K562 (cell line): Measurements from ENCODE around the gene ETNK2. TPM values are rescaled to one million over a fixed set of nuclear protein-coding genes. Genes with fewer than 3 reads are reported as not detected.
A peak's percentile ranks its signal among the peaks of the same experiment; 100 is the strongest.

Experiments used
- ARNT ChIP-seq, 2 experiments: fragments of 450-650 bp; IDR thresholded peaks; 2 replicates each; pipeline ENCODE4 v1.6.1; 2016; ENCODE audit warnings: mild to moderate bottlenecking in 1 of 2
- CBFA2T3 ChIP-seq: fragments of 450-650 bp; IDR thresholded peaks from 2 replicates; pipeline ENCODE4 v1.6.1; 2017
- CBX1 ChIP-seq: sonication (generic); IDR thresholded peaks from 2 replicates; pipeline ENCODE4 v1.6.1; 2016; ENCODE audit warnings: antibody characterized with exemption, low read depth, mild to moderate bottlenecking
- CHD4 ChIP-seq: fragments of 200-600 bp; sonication (generic); IDR thresholded peaks from 3 replicates; pipeline ENCODE4 v1.6.1; 2012; ENCODE audit warnings: low read depth, mild to moderate bottlenecking, mixed read lengths, low read length, inconsistent platforms; ENCODE audit not compliant: insufficient read depth, insufficient replicate concordance, poor library complexity, severe bottlenecking
- FOXJ3 ChIP-seq: sonication (generic); formaldehyde crosslinking; IDR thresholded peaks from 2 replicates; pipeline ENCODE4 v1.4.0; 2020; ENCODE audit warnings: mild to moderate bottlenecking, missing genetic modification reagents
- HDAC6 ChIP-seq: IDR thresholded peaks from 2 replicates; pipeline ENCODE4 v1.6.1; 2012; ENCODE audit warnings: low read depth, mild to moderate bottlenecking, control low read depth, inconsistent platforms, low read length, moderate library complexity
- L3MBTL2 ChIP-seq: fragments of 450-650 bp; IDR thresholded peaks from 2 replicates; pipeline ENCODE4 v1.6.1; 2016; ENCODE audit warnings: mild to moderate bottlenecking, moderate library complexity
- MAFF ChIP-seq: IDR thresholded peaks from 2 replicates; pipeline ENCODE4 v1.6.1; 2012; ENCODE audit warnings: low read length, improper control_type of control experiment
- MAFK ChIP-seq: IDR thresholded peaks from 2 replicates; pipeline ENCODE4 v1.6.1; 2011; ENCODE audit warnings: low read length, improper control_type of control experiment
- MTF1 ChIP-seq: fragments of 250-450 bp; sonication (Bioruptor Pico); IDR thresholded peaks from 2 replicates; pipeline ENCODE4 v1.9.0; 2021; ENCODE audit warnings: moderate library complexity, mild to moderate bottlenecking, inconsistent platforms, borderline replicate concordance
- NCOA1 ChIP-seq: fragments of 450-650 bp; IDR thresholded peaks from 2 replicates; pipeline ENCODE4 v1.6.1; 2016; ENCODE audit warnings: low read depth
- NFYB ChIP-seq: IDR thresholded peaks from 2 replicates; pipeline ENCODE4 v1.6.1; 2011; ENCODE audit warnings: mild to moderate bottlenecking, moderate library complexity; ENCODE audit not compliant: insufficient read length; ENCODE audit errors: extremely low read depth
- RBM14 ChIP-seq: fragments of 200-400 bp; formaldehyde crosslinking; IDR thresholded peaks from 2 replicates; pipeline ENCODE4 v1.6.1; 2018; ENCODE audit warnings: low read depth, mild to moderate bottlenecking, low read length, moderate library complexity, borderline replicate concordance; ENCODE audit not compliant: insufficient read depth
- RNF2 ChIP-seq: sonication (generic); IDR thresholded peaks from 2 replicates; pipeline ENCODE4 v1.6.1; 2016
- SP1 ChIP-seq: sonication (generic); formaldehyde crosslinking; IDR thresholded peaks from 2 replicates; pipeline ENCODE4 v1.8.1; 2022; ENCODE audit warnings: mild to moderate bottlenecking, missing genetic modification reagents
- SREBF1 ChIP-seq: fragments of 150-350 bp; IDR thresholded peaks from 2 replicates; pipeline ENCODE4 v1.6.1; 2014; ENCODE audit warnings: antibody characterized with exemption, low read depth, low read length, borderline replicate concordance
- THRAP3 ChIP-seq: fragments of 450-650 bp; IDR thresholded peaks from 2 replicates; pipeline ENCODE4 v1.6.1; 2016; ENCODE audit warnings: mild to moderate bottlenecking, inconsistent platforms, borderline replicate concordance
- YY1 ChIP-seq, 3 experiments: IDR thresholded peaks; 2 replicates each; pipeline ENCODE4 v1.6.1; 2011; ENCODE audit warnings: low read length in 2 of 3, mild to moderate bottlenecking in 2 of 3, moderate library complexity in 2 of 3, borderline replicate concordance in 1 of 3, control low read depth in 1 of 3, low read depth in 1 of 3; ENCODE audit not compliant: insufficient read depth in 3 of 3, insufficient replicate concordance in 2 of 3, control insufficient read depth in 1 of 3, insufficient read length in 1 of 3; ENCODE audit errors: extremely low read depth in 1 of 3
- ZEB2 ChIP-seq: fragments of 450-650 bp; IDR thresholded peaks from 2 replicates; pipeline ENCODE4 v1.6.1; 2016
- ZKSCAN3 ChIP-seq: fragments of 250-450 bp; sonication (Bioruptor Pico); IDR thresholded peaks from 2 replicates; pipeline ENCODE4 v1.4.0; 2020
- ZNF217 ChIP-seq: sonication (generic); formaldehyde crosslinking; IDR thresholded peaks from 2 replicates; pipeline ENCODE4 v1.8.0; 2022; ENCODE audit warnings: mild to moderate bottlenecking, missing genetic modification reagents
- ZNF586 ChIP-seq: fragments of 450-650 bp; formaldehyde crosslinking; conservative IDR thresholded peaks from 2 replicates; pipeline ENCODE4 v1.4.0; 2020; ENCODE audit warnings: mild to moderate bottlenecking, moderate library complexity
- polyA plus RNA-seq, 8 experiments: library from polyadenylated mRNA; depleted of rRNA in 4 of 8; stranded (reverse) in 5 of 8; unstranded in 3 of 8; fragments of >200 nt; fragmentation: Nextera tagmentation in 2 of 8; fragmentation: Illumina TruSeq in 1 of 8; extraction: Ambion mirVana in 2 of 8; extraction: Trizol in 1 of 8; gene quantifications; 2 replicates each; pipeline versions ENCODE4 v1.2.1 to v1.2.3, GENCODE V29; 2011 to 2014; ENCODE audit warnings: inconsistent platforms in 1 of 8, missing spikeins in 1 of 8
- total RNA-seq, 7 experiments: library from RNA; depleted of rRNA in 6 of 7; stranded (reverse); fragments of >200 nt in 6 of 7; fragmentation: Illumina TruSeq in 2 of 7; extraction: Trizol in 2 of 7; gene quantifications; 2 replicates each; pipeline versions ENCODE4 v1.2.1 to v1.2.3, GENCODE V29; 2011 to 2021; ENCODE audit warnings: low replicate concordance in 1 of 7
- TF ChIP-seq, protein P1 (sequence below): fragments of 250-450 bp; sonication (Bioruptor Pico); IDR thresholded peaks from 2 replicates; pipeline ENCODE4 v1.4.0; 2020
- TF ChIP-seq, protein P2 (sequence below): sonication (generic); formaldehyde crosslinking; IDR thresholded peaks from 2 replicates; pipeline ENCODE4 v1.9.0; 2022; ENCODE audit warnings: mild to moderate bottlenecking, missing genetic modification reagents
- TF ChIP-seq, protein P3 (sequence below): fragments of 450-650 bp; IDR thresholded peaks from 2 replicates; pipeline ENCODE4 v1.6.1; 2016; ENCODE audit warnings: low read depth, mild to moderate bottlenecking, moderate library complexity

ETNK2 gene
- total and polyA plus RNA-seq, 9 of the 15 experiments (the other 6 are each of a cell fraction or from before 2014, with no cell fraction given), result 0.03 to 0.38 (median 0.13) TPM; not detected in 4

DNA sequence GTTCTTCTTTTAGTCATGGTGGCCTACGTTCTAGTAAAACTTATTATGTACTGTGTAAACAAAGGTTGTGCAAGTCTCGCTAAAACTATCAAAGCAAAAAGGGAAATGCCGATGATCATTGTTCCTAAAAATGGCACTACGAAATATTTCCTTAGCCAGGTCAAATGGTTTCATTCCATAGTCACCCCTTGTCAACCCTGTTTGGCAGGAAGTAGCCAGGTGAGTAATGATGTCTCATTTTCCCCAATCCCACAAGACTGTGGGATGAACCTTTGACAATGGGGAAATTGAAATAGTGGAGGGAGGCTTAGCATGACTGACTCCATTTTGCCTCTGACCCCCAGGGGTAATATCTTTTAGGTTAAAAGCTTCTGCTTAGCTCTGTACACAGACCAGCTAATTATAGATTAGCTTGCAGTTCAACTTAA is 19.9 kb upstream of the ETNK2 start (continued):
- TF ChIP-seq NFYB (no peak), HDAC6 (no peak), MAFF (no peak), MAFK (no peak), CBFA2T3 (no peak), RBM14 (no peak), NCOA1 (no peak), L3MBTL2 (no peak), CBX1 (no peak), SREBF1 (no peak), THRAP3 (no peak), ZEB2 (no peak), YY1 (IDR thresholded peaks at IDR 0.05; ENCODE audit: borderline replicate concordance in 1 of 3, control insufficient read depth in 1 of 3, extremely low read depth in 1 of 3, insufficient read depth in 3 of 3, insufficient read length in 1 of 3, insufficient replicate concordance in 2 of 3, low read depth in 1 of 3, low read length in 2 of 3) (no peak), ZKSCAN3 (no peak), SP1 (CRISPR knock-in tag) (no peak), RNF2 (no peak), FOXJ3 (CRISPR knock-in tag) (no peak), ZNF217 (no peak), ZNF586 (CRISPR knock-in tag) (peak; percentile 93), ARNT (IDR thresholded peaks at IDR 0.05) (no peak), CHD4 (no peak), MTF1 (no peak)
- TF ChIP-seq, protein P1, sequence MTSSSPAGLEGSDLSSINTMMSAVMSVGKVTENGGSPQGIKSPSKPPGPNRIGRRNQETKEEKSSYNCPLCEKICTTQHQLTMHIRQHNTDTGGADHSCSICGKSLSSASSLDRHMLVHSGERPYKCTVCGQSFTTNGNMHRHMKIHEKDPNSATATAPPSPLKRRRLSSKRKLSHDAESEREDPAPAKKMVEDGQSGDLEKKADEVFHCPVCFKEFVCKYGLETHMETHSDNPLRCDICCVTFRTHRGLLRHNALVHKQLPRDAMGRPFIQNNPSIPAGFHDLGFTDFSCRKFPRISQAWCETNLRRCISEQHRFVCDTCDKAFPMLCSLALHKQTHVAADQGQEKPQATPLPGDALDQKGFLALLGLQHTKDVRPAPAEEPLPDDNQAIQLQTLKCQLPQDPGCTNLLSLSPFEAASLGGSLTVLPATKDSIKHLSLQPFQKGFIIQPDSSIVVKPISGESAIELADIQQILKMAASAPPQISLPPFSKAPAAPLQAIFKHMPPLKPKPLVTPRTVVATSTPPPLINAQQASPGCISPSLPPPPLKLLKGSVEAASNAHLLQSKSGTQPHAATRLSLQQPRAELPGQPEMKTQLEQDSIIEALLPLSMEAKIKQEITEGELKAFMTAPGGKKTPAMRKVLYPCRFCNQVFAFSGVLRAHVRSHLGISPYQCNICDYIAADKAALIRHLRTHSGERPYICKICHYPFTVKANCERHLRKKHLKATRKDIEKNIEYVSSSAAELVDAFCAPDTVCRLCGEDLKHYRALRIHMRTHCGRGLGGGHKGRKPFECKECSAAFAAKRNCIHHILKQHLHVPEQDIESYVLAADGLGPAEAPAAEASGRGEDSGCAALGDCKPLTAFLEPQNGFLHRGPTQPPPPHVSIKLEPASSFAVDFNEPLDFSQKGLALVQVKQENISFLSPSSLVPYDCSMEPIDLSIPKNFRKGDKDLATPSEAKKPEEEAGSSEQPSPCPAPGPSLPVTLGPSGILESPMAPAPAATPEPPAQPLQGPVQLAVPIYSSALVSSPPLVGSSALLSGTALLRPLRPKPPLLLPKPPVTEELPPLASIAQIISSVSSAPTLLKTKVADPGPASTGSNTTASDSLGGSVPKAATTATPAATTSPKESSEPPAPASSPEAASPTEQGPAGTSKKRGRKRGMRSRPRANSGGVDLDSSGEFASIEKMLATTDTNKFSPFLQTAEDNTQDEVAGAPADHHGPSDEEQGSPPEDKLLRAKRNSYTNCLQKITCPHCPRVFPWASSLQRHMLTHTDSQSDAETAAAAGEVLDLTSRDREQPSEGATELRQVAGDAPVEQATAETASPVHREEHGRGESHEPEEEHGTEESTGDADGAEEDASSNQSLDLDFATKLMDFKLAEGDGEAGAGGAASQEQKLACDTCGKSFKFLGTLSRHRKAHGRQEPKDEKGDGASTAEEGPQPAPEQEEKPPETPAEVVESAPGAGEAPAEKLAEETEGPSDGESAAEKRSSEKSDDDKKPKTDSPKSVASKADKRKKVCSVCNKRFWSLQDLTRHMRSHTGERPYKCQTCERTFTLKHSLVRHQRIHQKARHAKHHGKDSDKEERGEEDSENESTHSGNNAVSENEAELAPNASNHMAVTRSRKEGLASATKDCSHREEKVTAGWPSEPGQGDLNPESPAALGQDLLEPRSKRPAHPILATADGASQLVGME (CRISPR knock-in tag), result peak; percentile 71; the same call in 1 of the 2 replicates
- TF ChIP-seq, protein P2, sequence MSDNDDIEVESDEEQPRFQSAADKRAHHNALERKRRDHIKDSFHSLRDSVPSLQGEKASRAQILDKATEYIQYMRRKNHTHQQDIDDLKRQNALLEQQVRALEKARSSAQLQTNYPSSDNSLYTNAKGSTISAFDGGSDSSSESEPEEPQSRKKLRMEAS (CRISPR knock-in tag), result no peak
- TF ChIP-seq, protein P3, sequence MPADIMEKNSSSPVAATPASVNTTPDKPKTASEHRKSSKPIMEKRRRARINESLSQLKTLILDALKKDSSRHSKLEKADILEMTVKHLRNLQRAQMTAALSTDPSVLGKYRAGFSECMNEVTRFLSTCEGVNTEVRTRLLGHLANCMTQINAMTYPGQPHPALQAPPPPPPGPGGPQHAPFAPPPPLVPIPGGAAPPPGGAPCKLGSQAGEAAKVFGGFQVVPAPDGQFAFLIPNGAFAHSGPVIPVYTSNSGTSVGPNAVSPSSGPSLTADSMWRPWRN, result no peak
